IgD-negative memory B cell (primary cell): ENCODE data around the gene C19orf73. TPM values are rescaled to one million over a fixed set of nuclear protein-coding genes. Genes with fewer than 3 reads are reported as not detected.
"Not testable (repeated sequence)": the region's sequence is repeated elsewhere in the genome, so short reads cannot be mapped to it uniquely, and the experiment has no call there.

Source experiments
- H3K27ac Mint-ChIP-seq, 3 donors: one replicate each; pipeline ENCODE4 v1.8.0; 2020 to 2022; ENCODE audit warnings: mild to moderate bottlenecking in 3 of 3, mixed read lengths in 3 of 3, moderate library complexity in 1 of 3
- H3K27me3 Mint-ChIP-seq: one replicate; pipeline ENCODE4 v1.8.0; 2021; ENCODE audit warnings: mixed read lengths
- H3K36me3 Mint-ChIP-seq: one replicate; pipeline ENCODE4 v1.8.0; 2020; ENCODE audit warnings: mild to moderate bottlenecking, mixed read lengths
- H3K4me1 Mint-ChIP-seq, 3 donors: one replicate each; pipeline ENCODE4 v1.8.0; 2020 to 2022; ENCODE audit warnings: mixed read lengths in 3 of 3, mild to moderate bottlenecking in 1 of 3
- H3K4me3 Mint-ChIP-seq, 4 donors: one replicate each; pipeline ENCODE4 v1.8.0; 2020 to 2022; ENCODE audit warnings: mild to moderate bottlenecking in 4 of 4, mixed read lengths in 4 of 4, moderate library complexity in 3 of 4
- H3K9me3 Mint-ChIP-seq, 3 donors: one replicate each; pipeline ENCODE4 v1.8.0; 2020 to 2021; ENCODE audit warnings: mixed read lengths in 3 of 3, mild to moderate bottlenecking in 1 of 3
- polyA plus RNA-seq: library from polyadenylated mRNA; unstranded; fragments of 300-500 nt; fragmentation: Illumina TruSeq; gene quantifications from one replicate; pipeline ENCODE4 v1.2.3, GENCODE V29; 2021

C19orf73 gene
- polyA plus RNA-seq, 1 donor from 2014 or later = 2.6 TPM

GRCh38 chr19:49085020-49085867 is 33.7 kb downstream of the C19orf73 start, which contains the start of gene SNRNP70:
Gene SNRNP70 (plus strand): TSS chr19:49085451. CDS start chr19:49086415, 964 bp downstream.
- Mint-ChIP-seq H3K27me3 (no peaks in the 10 kb centered on the region), H3K27ac (peak within 1 kb of the TSS; percentile 91 to 98 (median 97)), H3K4me3 (peak within 1 kb of the TSS; percentile 88 to 98 (median 94)), H3K36me3 (no peaks in the 10 kb centered on the region), H3K9me3 (no peaks in the 10 kb centered on the region), H3K4me1 (peaks cover 18 to 26% (median 19%) of the 10 kb centered on the region in 3 donors)

DNA sequence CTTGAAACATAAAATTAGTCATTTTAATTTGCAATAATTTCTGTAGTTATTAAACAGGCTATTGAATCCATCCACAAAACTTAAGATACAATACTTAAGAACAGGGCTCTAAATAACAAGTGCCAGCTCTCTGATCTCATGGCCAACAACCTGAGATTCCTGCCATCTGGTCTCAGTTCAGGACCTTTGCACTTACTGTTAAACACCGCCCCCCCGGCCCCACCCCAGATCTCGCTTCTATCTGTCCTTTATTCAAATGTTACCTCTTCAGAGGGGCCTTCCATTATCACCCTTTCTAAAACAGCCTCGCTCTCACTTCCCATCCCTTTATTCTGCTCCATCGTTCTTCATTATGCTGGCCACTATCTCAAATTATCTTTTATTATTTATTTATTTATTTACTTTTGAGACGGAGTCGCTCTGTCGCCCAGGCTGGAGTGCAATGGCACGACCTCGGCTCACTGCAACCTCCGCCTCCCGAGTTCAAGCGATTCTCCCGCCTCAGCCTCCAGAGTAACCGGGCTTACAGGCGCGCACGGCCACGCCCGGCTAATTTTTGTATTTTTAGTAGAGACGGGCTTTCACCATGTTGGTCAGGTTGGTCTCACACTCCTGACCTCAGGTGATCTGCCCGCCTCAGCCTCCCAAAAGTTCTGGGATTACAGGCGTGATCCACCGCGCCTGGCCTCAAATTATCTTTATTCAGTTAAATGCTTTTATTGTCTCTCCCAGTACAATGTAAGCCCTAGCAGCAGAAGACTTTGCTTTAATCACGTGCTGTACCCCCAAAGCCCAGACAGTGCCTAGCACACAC is 34.5 kb downstream of the C19orf73 start:
- peak overlapping the region; percentile 91 to 98 (median 97) for H3K27ac Mint-ChIP-seq
- no peaks in the 10 kb centered on the region for H3K36me3 Mint-ChIP-seq

DNA sequence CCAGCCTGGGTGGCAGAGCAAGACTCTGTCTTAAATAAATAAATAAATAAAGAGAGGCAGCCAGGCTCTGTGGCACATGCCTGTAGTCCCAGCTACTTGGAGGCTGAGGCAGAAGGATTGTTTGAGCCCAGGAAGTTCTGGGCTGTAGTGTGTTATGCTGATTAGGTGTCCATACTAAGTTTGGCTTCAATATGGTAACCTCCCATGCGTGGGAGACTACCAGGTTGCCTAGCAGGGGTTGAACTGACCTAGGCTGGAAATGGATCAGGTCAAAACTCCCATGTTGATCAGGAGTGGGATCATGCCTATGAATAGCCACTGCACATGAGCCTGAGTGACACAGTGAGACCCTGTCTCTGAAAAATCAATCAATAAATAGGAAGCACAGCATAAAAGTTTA is 37.7 kb downstream of the C19orf73 start:
- Mint-ChIP-seq H3K4me3 (peak overlapping the region in 1 of 4 donors; percentile 32), H3K9me3 (no peaks in the 10 kb centered on the region), H3K4me1 (peaks cover 9 to 10% (median 9%) of the 10 kb centered on the region in 3 donors), H3K36me3 (no peaks in the 10 kb centered on the region), H3K27me3 (no peaks in the 10 kb centered on the region), H3K27ac (peak overlapping the region in 1 of 3 donors; percentile 25)

More for the DNA sequence above, 34.5 kb downstream of the C19orf73 start:
- peaks cover 18 to 26% (median 19%) of the 10 kb centered on the region in 3 donors for H3K4me1 Mint-ChIP-seq
- no peaks in the 10 kb centered on the region for H3K27me3 Mint-ChIP-seq
- no peaks in the 10 kb centered on the region for H3K9me3 Mint-ChIP-seq
- peak overlapping the region; percentile 88 to 98 (median 94) for H3K4me3 Mint-ChIP-seq

- Mint-ChIP-seq H3K4me1 (peaks cover 4 to 6% (median 6%) of the 10 kb centered on the region in 3 donors), H3K27me3 (peaks cover 4% of the 10 kb centered on the region), H3K27ac (no peak overlapping the region), H3K4me3 (no peak overlapping the region), H3K36me3 (no peaks in the 10 kb centered on the region), H3K9me3 (no peaks in the 10 kb centered on the region)
Measured at GRCh38 chr19:49080392-49080791, 38.6 kb downstream of the C19orf73 start.

DNA sequence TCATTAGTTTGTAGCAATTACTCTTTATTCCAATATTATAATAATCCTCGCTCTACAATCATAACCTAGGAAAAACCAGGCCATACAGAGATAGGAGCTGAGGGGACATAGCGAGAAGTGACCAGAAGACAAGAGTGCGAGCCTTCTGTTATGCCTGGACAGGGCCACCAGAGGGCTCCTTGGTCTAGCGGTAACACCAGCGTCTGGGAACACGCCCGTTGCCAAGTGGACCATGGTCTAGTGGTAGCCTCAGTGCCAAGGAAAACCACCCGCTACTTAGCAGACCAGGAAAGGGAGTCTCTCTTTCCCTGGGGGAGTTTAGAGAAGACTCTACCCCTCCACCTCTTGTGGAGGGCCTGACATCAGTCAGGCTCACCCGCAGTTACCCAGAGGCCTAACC is 44.1 kb downstream of the C19orf73 start:
- Mint-ChIP-seq H3K27me3 (peaks cover 21% of the 10 kb centered on the region), H3K27ac (peak overlapping the region in 1 of 3 donors; percentile 62)
- H3K36me3 Mint-ChIP-seq, H3K9me3 Mint-ChIP-seq, H3K4me3 Mint-ChIP-seq, H3K4me1 Mint-ChIP-seq: not testable (repeated sequence)

DNA sequence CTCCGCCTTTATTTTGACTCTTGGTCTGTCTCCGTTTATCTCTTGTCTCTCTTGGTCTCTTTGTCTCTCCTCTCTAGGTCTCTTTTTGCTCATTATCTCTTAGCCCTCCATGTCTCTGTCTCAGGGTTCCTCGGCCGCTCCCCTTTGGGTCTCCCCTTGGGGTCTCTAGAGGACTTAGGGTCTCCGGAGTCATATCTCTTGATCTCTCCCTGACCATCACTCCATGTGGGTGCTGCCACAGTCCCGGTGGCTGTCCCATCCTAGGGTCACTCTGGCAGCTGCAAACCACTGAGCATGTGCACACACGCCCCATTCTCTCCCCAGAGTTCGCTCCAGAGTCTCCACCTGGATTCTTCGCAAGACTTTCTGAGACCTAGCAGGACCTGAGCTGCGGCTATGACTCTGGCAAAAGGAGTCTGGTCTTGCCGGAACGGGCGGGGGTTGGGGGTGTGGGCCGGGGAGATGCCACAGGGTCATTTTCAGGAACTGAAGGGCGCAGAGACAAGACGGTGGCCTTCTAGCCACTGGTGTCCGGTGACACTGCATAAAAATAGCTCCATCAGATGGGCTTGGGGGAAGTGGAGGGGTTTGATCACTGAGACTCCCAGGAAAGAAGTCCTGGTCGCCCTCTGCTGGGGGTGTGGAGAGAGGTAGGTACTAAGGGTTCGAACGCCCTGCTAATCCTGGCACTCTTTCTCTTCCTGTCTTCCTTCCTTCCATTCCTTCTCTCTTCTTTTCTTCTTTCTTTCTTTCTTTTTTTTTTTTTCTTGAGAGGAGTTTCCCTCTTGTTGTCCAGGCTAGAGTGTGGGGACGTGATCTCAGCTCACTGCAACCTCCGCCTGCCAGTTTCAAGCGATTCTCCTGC is 45.2 kb downstream of the C19orf73 start:
- Mint-ChIP-seq H3K9me3 (peaks cover 0 to 6% (median 5%) of the 10 kb centered on the region in 3 donors), H3K4me1 (peaks cover 2 to 6% (median 5%) of the 10 kb centered on the region in 3 donors), H3K27ac (peak overlapping the region in 2 of 3 donors; percentile 50 to 76), H3K27me3 (peaks cover 29% of the 10 kb centered on the region), H3K4me3 (peak overlapping the region in 2 of 4 donors; percentile 80 to 82), H3K36me3 (no peaks in the 10 kb centered on the region)

- Mint-ChIP-seq H3K36me3 (no peaks in the 10 kb centered on the region), H3K27me3 (peaks cover 38% of the 10 kb centered on the region), H3K4me1 (peaks cover 2 to 6% (median 5%) of the 10 kb centered on the region in 3 donors), H3K9me3 (peaks cover 0 to 6% (median 5%) of the 10 kb centered on the region in 3 donors), H3K4me3 (peak overlapping the region in 1 of 4 donors; percentile 8), H3K27ac (peak overlapping the region in 1 of 3 donors; percentile 16)
Measured at GRCh38 chr19:49071860-49072547, 46.9 kb downstream of the C19orf73 start.

GRCh38 chr19:49070416-49070815 is 48.5 kb downstream of the C19orf73 start:
- H3K27me3 Mint-ChIP-seq = peaks cover 44% of the 10 kb centered on the region
- H3K9me3 Mint-ChIP-seq = peaks cover 0 to 6% (median 5%) of the 10 kb centered on the region in 3 donors
- no peak overlapping the region for H3K4me3 Mint-ChIP-seq
- H3K27ac Mint-ChIP-seq = no peak overlapping the region
- no peaks in the 10 kb centered on the region for H3K36me3 Mint-ChIP-seq
- H3K4me1 Mint-ChIP-seq = peaks cover 2 to 6% (median 5%) of the 10 kb centered on the region in 3 donors

DNA sequence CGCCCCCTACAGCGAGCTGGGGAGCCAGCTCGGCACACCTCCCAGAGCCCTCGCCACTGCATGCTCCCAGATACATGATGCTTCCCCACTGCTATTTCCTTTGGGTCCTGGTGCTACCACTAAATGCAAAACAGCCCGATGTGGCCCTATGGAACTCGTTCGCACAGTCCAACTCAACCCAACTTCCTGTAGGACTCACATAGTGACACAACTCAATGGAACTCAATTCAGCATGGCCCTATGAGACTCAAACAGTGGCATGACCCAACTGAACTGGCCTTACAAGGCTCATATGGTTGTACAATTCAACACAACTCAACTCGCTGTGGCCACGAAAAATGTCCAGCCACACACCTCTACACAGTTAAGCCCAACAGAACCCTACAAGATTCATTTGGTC is 49.9 kb downstream of the C19orf73 start:
- H3K36me3 Mint-ChIP-seq = no peaks in the 10 kb centered on the region
- peaks cover 0 to 6% (median 5%) of the 10 kb centered on the region in 3 donors for H3K9me3 Mint-ChIP-seq
- H3K4me3 Mint-ChIP-seq = no peak overlapping the region
- H3K4me1 Mint-ChIP-seq = peaks cover 2 to 6% (median 4%) of the 10 kb centered on the region in 3 donors
- peaks cover 47% of the 10 kb centered on the region for H3K27me3 Mint-ChIP-seq
- H3K27ac Mint-ChIP-seq = no peak overlapping the region

Other genes with a start within 250 kb of the C19orf73 start
- 558 TPM for gene PPP1R15A, start 246.7 kb downstream of the C19orf73 start, polyA plus RNA-seq
- gene TULP2, start 220.4 kb downstream of the C19orf73 start, polyA plus RNA-seq = not detected
- 103 TPM for gene NUCB1, start 218.8 kb downstream of the C19orf73 start, polyA plus RNA-seq
- gene DHDH, start 185.4 kb downstream of the C19orf73 start, polyA plus RNA-seq = 0.39 TPM
- gene BAX, start 164.3 kb downstream of the C19orf73 start, polyA plus RNA-seq = 101 TPM
- 7,236 TPM for gene FTL, start 153.8 kb downstream of the C19orf73 start, polyA plus RNA-seq
- 26.4 TPM for gene GYS1, start 125.8 kb downstream of the C19orf73 start, polyA plus RNA-seq
- gene RUVBL2, start 125.3 kb downstream of the C19orf73 start, polyA plus RNA-seq = 65.7 TPM
- 0.78 TPM for gene LHB, start 102.1 kb downstream of the C19orf73 start, polyA plus RNA-seq
- gene CGB3, start 94.8 kb downstream of the C19orf73 start, polyA plus RNA-seq = not detected
- gene CGB2, start 87.3 kb downstream of the C19orf73 start, polyA plus RNA-seq = not detected
- not detected for gene CGB1, start 82.2 kb downstream of the C19orf73 start, polyA plus RNA-seq
- gene CGB5, start 75.3 kb downstream of the C19orf73 start, polyA plus RNA-seq = not detected
- gene CGB8, start 70.0 kb downstream of the C19orf73 start, polyA plus RNA-seq = not detected
- not detected for gene CGB7, start 61.4 kb downstream of the C19orf73 start, polyA plus RNA-seq
- not detected for gene NTF4, start 54.3 kb downstream of the C19orf73 start, polyA plus RNA-seq
- not detected for gene KCNA7, start 46.4 kb downstream of the C19orf73 start, polyA plus RNA-seq
- 67.0 TPM for gene SNRNP70, start 33.7 kb downstream of the C19orf73 start, polyA plus RNA-seq
- 8.3 TPM for gene LIN7B, start 4.8 kb downstream of the C19orf73 start, polyA plus RNA-seq
- not detected for gene PPFIA3, start 401 bp upstream of the C19orf73 start, polyA plus RNA-seq
- not detected for gene HRC, start 36.3 kb upstream of the C19orf73 start, polyA plus RNA-seq
- not detected for gene TRPM4, start 38.6 kb upstream of the C19orf73 start, polyA plus RNA-seq
- 11.6 TPM for gene SLC6A16, start 206.0 kb upstream of the C19orf73 start, polyA plus RNA-seq
- 754 TPM for gene CD37, start 216.3 kb upstream of the C19orf73 start, polyA plus RNA-seq
- gene TEAD2, start 243.3 kb upstream of the C19orf73 start, polyA plus RNA-seq = 6.3 TPM
- 1.1 TPM for gene DKKL1, start 244.7 kb upstream of the C19orf73 start, polyA plus RNA-seq